ENCODE results near the gene CCDC91.

The CCDC91 gene

DNA sequence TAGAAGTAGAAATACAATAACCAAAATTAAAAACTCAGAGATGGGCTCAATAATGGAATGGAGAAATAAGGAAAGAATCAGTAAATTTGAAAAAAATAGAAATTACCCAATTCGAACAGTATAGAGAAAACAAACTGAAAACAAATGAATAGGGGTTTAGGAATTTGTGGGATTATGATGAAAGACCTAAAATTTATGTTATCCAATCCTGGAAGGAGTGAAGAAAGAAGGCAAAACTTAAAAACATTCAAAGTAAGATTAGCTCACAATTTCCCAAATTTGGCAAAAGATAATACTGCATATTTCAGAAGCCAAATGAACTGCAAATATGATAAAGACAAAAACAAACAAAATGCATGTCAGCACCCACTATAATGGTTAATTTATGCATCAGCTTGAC is 177.1 kb downstream of the CCDC91 start:
- no peak for DNase-seq (ENCODE audit: low read depth in 2 of 2)

DNA sequence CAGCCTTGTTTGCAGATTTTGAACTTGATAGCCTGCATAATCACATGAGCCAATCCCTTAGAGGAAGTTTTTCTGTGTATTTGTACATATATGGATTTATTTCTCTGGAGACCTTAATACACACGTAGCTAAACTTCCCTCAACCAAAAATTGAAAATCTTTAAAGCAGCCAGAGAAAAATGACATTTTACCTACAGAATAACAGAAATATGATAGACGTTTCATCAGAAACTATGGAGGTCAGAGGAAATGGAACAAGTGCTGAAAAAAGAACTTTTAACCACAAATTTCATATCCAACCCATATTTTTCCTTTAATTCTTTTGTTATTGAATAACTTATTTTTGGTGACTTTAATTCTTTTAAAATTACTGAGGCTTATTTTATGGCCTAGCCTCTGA is 177.7 kb downstream of the CCDC91 start:
- no peak for DNase-seq (ENCODE audit: low read depth in 2 of 2)

DNA sequence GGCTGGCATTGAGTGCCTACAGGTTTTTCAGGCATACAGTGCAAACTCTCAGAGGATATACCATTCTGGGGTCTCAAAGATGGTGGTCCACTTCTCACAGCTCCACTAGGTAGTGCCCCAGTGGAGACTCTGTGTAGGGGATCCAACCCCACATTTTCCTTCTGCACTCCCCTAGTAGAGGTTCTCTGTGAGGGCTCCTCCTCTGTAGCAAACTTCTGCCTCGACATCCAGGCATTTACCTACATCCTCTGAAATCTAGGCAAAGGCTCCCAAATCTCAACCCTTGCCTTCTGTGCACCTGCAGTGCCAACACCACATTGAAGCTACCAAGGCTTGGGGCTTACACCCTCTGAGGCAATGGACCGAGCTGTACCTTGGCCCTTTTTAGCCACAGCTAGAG is 179.2 kb downstream of the CCDC91 start:
- DNase-seq (ENCODE audit: low read depth in 2 of 2): no peak

DNA sequence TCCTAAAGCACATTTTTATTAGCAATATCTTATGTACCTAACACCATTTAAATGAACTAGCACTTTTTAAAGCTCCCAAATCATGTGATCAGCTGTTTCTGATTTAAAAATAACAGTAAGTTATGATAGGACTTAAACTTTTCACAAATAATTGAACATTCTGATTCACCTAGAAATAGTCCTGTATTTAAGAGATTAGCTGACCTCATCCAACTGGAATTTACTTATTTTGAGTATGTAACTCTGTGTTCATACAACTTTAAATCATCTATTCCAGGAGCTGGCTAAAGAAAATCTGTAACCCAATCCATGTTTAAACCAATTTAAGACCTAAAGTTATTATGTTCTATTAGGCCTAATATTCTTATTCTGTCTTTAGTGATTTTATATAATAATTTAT is 184.3 kb downstream of the CCDC91 start:
- DNase-seq (ENCODE audit: low read depth in 2 of 2): peak; percentile 15 to 33

DNA sequence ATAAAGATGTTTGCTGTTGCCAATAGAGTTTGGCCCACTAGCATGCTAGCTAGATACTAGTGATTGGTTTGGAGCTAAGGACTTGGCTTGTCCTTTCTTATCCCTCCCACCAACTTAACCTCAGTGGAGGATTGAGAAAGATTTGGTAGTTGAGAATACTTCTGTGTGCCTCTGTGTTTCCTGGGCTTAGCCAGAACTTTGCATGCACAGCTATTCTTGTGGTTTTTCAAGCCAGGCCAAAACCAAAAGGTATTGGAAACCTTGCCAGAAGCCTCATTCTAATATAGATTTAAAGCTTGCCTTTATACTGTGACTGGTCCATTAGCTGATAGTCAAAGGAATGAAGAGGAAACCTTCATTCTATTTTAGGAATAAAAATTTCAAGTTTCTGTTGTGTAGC is 188.5 kb downstream of the CCDC91 start:
- peak; percentile 77 to 84 for DNase-seq (ENCODE audit: low read depth in 2 of 2)

DNA sequence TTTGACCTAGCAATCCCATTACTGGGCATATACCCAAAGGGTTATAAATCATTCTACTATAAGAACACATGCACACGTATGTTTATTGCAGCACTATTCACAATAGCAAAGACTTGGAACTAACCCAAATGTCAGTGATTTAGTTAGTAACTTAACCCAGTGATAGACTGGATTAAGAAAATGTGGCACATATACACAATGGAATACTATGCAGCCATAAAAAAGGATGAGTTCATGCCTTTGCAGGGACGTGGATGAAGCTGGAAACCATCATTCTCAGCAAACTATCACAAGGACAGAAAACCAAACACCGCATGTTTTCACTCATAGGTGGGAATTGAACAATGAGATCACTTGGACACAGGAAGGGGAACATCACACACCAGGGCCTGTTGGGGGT is 189.5 kb downstream of the CCDC91 start:
- DNase-seq (ENCODE audit: low read depth in 2 of 2): peak; percentile 4 to 12

DNA sequence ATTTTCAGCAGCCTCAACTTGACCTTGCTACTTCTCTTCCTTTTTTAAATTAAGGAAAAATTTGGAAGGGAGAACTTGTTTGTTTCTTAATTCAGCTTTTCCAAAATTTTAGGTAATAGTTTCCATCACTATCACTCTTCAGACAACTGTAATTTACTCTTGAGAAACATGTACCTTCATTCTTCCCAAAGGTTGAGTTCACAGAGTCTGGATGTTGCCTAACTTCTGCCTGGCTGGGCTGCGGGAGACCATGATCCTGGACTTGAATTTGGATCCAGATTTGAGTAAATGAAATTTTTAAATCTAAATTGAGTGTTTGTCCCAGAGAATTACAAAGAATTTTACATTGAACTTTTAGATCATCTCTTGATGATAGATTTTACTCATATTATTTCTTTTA is 193.1 kb downstream of the CCDC91 start:
- no peak for DNase-seq (ENCODE audit: low read depth in 2 of 2)

DNA sequence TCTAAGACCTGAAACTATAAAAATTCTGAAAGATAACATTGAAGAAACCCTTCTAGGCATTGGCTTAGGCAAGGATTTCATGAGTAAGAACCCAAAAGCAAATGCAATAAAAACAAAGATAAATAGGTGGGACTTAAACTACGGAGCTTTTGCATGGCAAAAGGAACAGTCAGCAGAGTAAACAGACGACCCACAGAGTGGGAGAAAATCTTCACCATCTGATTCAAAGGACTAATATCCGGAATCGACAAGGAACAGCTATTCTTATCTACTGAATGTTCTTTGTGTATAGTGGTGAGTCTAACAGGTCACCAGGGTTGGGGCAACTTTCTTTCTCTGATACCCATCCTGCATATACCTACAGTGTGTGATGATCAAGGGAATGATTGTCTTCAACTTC is 198.6 kb downstream of the CCDC91 start:
- no peak for DNase-seq (ENCODE audit: low read depth in 2 of 2)

DNA sequence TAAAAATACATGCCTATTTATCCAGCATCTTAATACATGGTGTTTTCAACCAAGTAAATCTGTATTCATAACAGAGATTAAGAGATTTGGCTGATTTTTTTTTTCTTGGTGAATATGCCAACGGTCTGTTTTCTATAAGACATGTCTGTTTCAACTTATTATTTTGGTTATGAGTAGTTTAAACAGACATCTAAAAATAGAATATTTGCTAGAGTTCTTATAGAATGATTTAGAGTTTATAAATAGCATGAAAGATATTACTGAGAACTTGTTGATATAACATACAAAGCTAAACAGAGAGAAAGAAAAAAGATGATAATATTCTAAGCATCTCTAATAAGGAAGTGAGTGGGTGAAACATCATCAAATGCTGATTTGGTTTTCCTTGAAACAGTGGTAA is 199.9 kb downstream of the CCDC91 start:
- DNase-seq (ENCODE audit: low read depth in 2 of 2): peak in 1 of 2 experiments; percentile 9

DNA sequence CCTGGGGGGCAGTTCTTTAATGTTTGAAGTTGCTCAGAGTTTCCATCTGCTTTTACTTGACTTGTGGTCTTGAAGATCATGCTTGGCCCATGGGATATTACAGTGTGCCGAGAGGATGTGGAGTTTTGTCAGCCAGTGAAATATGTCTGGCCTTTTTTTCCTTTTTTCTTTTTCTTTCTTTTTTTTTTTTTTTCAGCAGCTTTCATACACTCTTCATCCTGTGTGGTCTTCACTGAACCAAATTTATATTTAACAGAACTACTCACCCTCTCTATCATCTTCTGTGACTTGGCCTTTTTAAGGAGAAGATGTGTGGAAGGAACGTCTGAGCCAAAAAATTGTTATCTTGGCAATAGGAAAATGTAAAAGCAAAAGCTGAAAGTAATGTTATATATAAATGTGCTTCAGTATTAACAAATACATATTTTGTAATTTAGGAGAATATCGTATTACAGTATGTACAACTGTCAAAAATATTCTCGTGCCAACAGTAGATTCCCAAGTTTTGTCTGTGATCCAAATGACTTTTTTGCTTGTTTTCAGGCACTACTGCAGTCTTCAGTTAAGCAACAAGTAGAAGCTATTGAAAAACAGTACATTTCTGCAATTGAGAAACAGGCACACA is 200.6 kb downstream of the CCDC91 start:
- peak; percentile 84 to 85 for DNase-seq (ENCODE audit: low read depth in 2 of 2)

DNA sequence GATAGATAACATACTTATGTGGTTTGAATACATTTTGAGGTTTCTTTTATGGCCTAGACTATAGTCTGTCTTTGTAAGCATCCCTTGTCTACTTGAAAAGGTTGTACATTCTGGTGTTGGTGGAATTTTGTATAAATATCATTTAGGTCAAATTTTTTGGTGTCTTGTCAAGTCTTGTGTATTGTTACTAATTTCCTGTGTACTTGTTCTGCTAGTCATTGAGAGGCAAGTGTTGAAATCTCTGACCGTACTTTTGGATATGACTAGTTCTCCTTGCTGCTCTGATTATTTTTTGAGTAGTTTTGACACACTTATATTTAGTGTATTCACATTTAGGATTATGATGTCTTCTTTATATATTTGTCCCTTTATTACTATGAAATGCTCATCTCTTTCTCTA is 219.6 kb downstream of the CCDC91 start:
- DNase-seq (ENCODE audit: low read depth in 2 of 2): peak in 1 of 2 experiments; percentile 7

DNA sequence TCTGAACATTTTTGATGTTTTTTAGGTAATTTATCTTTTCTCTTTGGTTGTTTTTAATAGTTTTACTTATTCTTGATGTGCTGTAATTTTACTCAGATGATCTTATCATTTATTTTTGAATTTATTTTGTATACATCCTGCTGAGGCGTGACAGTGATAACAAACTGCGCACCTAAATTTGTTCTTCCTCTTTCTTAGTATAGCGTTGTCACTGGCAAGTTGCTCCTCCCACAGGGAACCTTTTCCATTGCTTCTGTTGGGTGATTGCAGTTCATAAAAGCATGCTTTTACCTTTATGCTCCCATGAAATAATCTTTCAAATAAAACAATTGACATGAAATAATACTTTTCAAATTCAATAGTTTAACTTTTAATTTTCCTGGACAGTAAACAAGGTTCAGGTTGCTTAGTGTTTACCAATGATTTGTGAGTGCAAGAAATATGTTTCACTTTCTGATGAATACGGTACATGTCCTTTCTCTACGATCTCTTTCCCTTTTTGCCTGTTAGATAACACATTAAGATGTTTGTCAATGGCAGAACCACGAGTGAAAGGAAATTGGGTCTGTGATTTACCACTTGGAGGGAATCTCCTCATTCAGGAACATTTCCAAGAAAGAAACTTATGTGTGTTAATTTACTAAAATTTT is 223.3 kb downstream of the CCDC91 start:
- no peak for DNase-seq (ENCODE audit: low read depth in 2 of 2)

DNA sequence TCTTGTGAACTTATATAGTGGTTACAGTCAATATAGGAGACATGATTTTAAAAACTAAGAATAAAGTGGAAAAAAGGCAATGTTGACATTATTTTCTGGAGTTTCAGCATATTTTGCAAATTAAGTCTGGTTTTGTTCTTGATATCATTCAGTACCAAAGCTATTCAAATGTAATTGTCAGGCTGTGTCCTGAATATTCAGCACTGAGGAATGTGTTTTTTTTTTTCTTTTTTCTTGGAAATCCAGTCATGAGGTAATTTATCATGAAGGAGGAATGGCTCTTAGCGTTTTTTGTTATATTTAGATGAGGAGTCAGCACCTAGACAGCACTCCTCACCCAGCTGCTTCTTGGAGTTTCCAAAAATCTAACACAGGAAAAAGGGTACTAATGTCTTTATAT is 225.5 kb downstream of the CCDC91 start:
- peak; percentile 79 to 85 for DNase-seq (ENCODE audit: low read depth in 2 of 2)

DNA sequence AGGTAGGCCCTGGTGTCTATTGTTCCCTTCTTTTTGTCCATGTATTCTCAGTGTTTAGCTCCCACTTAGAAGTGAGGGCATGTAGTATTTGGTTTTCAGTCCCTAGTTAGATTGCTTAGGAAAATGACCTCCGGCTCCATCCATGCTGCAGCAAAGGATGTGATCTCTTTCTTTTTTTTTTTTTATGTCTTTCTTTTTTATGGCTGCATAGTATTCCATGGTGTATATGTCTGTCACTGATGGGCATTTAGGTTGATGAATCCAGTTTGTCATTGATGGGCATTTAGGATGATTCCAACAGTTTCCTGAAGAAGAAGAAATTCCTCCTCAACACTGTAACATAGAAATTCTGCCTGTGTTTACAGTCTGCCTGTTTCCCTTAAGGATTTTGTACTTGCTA is 231.1 kb downstream of the CCDC91 start:
- no peak for DNase-seq (ENCODE audit: low read depth in 2 of 2)

DNA sequence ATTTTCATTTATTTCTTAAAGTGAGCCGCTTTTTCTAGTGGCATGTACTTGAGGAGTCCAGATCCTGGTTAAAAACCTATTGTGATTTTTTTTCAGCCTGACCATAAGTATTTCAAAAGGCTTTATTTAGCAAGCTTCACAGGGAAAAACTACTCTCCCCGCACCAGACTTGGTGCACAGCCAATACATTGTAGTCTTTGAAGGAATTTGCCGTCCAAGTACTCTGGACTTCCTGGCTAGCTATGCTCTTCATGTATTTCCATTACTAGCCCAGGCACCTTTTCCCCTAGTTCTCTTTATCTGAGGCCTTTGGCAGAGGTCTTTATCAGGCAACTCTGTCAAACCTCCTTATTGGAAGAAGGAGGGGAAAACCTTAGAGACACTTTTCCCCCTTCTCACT is 234.7 kb downstream of the CCDC91 start:
- DNase-seq (ENCODE audit: low read depth in 2 of 2): no peak

DNA sequence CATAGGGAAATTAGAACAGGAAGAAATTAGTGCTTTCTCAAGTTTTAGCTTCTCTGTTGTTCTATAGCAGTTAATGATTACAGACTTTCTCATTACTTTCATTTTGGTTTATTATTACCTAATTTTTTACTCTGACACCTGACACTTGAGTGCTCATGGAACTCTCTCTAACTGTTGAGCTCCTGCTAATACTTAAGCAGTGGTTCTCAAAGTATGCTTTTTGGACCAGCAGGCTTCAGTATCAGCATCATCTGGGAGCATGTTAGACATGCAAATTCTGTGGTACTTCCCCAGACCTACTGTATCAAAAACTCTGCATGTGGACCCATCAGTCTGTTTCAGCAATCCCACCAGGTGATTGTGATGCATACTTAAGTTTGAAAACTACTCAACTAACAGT is 235.3 kb downstream of the CCDC91 start:
- no peak for DNase-seq (ENCODE audit: low read depth in 2 of 2)

DNA sequence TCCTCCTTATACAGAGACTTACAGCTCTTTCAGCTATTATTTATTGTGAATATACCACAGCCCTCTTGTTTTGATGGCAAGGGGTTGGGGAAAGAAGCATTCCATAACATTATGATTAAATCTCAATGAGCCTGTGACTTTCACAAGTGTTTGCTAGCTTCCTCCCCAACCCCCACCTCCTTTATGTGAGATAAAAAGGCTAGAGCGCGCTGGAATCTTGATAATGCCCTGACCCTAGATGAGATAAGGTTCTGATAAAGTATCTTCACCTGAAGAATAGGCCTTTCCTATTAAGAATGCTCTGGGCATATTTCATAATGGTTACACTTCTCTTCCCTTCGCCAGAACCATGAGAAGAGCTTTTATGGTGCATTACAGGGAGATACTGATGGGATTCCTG is 236.8 kb downstream of the CCDC91 start:
- DNase-seq (ENCODE audit: low read depth in 2 of 2): no peak

DNA sequence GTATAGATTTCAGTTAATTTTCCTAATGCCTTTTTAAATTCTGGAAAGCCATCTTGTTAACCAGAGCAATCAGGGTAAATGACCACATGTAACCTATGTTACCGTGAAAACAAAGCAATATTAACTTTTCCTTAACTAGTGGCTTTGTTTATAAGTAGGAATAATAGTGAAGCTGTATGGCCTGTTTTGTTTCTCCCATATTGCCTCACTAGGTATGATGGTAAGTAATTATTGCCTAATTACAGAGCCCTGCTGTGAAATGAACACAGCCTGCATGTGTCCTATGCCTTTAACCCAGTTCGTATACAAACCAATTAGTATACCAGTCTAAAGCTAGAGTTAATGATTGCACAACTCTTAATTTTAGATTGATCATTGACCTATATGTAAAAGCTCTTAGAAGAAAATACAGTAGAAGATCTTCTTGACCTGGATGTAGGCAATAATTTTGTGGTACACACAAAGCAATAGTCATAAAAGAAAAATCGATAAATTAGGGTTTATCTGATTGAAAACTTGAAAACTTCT is 249.9 kb downstream of the CCDC91 start:
- no peak for DNase-seq (ENCODE audit: low read depth in 2 of 2)

DNA sequence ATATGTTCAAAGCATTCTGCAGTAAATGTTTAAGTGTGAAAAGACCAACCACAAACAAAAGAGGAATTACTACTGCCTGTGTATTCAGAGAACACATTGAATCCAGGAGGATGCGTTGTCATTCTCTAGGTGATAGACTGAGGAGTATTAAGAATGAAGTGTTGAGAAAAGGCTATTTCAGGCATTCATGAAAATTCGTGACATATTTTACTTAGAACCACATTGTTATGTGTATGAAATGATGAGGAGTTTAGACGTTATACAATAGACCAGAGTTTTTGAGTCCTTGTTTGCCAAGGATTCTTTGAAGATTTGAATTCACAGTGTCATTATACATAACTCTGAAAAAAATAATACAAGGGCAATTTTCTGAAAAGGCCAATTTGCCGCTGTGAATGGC is 251.8 kb downstream of the CCDC91 start:
- no peak for DNase-seq (ENCODE audit: low read depth in 2 of 2)

DNA sequence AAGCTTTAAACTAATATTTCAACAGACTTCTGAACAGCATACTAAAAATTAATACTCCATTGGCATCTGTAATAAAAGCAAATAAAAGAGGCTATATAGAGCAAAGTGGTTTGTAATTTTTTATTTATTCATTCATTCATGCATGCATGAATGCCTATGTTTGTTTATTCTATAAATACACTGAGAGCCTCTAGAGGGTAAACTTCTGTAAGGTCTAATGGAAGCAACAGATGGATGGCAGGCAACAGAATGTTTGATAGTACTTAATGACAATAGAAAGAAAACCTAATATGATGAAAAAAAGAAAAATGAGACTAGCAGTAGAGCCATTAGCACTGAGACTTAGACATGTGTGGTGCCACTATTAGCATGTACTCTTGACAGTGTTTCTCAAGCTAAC is 253.1 kb downstream of the CCDC91 start:
- no peak for DNase-seq (ENCODE audit: low read depth in 2 of 2)

DNA sequence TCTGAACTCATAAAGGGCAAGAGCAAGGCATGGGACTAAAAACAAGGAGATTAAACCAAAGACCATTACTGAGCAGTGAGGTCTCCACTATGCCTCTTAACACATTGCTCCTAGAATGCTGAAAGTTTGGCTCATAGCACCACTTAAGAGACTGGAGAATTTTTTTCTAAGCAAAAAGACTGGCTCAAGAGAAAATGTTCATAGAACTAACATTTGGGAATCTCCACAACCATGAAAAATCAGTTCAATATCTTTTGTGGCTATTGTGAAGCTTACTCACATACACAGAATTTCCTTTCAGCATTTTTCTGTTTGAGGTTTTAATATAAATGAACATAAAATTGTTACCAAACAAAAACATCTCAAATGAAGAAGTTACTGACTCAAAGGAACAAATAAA is 255.8 kb downstream of the CCDC91 start:
- peak in 1 of 2 experiments; percentile 23 for DNase-seq (ENCODE audit: low read depth in 2 of 2)

DNA sequence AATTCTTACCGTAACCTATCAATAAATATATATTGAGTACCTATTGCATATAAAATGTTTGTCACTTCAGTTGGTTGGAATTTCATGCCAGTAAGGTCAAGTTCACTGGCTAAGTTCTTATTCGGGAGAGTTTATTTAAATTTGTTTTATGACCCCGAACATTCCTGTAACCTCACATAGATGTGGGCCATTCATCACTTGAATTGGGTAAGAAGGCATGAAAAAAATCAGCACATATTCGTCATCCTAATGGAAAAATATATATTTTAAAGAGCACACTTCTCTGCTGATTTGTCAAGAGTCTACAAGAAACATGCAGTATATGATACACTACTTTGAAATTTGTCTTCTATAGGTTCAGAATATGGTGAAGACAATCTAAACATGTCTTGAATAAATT is 263.4 kb downstream of the CCDC91 start:
- no peak for DNase-seq (ENCODE audit: low read depth in 2 of 2)

DNA sequence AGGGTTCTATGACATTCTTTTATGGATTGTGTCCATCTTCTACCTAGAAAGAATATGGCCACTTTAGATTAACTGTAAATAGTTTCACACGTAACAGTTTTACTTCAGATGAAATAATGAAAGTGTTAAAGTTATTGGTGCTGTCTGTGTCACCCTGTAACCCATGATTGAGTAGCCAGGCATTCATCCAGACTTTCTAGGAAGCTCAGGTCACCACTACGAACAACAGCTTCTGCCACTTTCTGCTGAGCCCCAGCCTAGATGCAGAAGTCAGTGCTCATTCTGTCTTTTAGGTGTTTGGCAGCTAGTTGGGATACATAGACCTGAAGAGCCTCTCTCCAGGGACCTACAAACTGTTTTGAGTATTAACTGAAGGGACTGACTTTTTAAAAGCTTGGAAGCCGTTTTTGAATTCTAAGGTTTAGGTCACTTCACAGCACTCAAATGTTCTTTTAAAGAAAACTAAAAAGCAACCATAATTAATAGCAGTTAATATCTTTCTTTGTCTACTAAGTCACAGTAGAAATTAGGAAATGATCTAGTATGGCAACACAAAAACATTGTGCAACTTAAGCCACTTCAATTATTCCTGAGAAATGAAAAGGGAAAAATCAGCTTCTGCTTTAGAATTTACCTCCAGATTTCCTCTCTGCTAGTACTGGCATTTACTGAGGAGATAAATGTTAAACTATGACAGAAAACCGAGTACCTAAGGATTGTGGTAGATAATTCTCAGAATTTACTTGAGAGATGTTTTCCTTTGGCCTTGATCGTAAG is 266.9 kb downstream of the CCDC91 start:
- no peak for DNase-seq (ENCODE audit: low read depth in 2 of 2)

Data from fibroblast of skin of left biceps (primary cell).